Nephron progenitor cell (in vitro differentiated cells): ENCODE data around the gene DNAAF5.

Experiments
- DNase-seq: peaks from one replicate; pipeline ENCODE4 v3.0.0; 2021
- H3K27ac Mint-ChIP-seq: 2 replicates; pipeline ENCODE4 v1.8.0; 2021; ENCODE audit warnings: mild to moderate bottlenecking, moderate library complexity, mixed read lengths
- H3K27me3 Mint-ChIP-seq: 2 replicates; pipeline ENCODE4 v1.8.0; 2021; ENCODE audit warnings: mild to moderate bottlenecking, low read depth, mixed read lengths; ENCODE audit not compliant: poor library complexity
- H3K36me3 Mint-ChIP-seq: 2 replicates; pipeline ENCODE4 v1.8.0; 2021; ENCODE audit warnings: low read depth, mixed read lengths
- H3K4me1 Mint-ChIP-seq: 2 replicates; pipeline ENCODE4 v1.8.0; 2021; ENCODE audit warnings: mixed read lengths
- H3K4me3 Mint-ChIP-seq: 2 replicates; pipeline ENCODE4 v1.8.0; 2021; ENCODE audit warnings: mild to moderate bottlenecking, moderate library complexity, mixed read lengths
- H3K9me3 Mint-ChIP-seq: 2 replicates; pipeline ENCODE4 v1.8.0; 2021; ENCODE audit warnings: mild to moderate bottlenecking, moderate library complexity, mixed read lengths
- CTCF ChIP-seq: fragments of 200-600 bp; sonication (generic); IDR thresholded peaks from 2 replicates; pipeline ENCODE4 v1.5.0; 2021; ENCODE audit warnings: antibody characterized with exemption

Gene DNAAF5

GRCh38 chr7:770741-771166, 44.3 kb downstream of the DNAAF5 start:
- H3K4me1 Mint-ChIP-seq = peaks cover 25% of the 10 kb centered on the region
- no peak for TF ChIP-seq CTCF
- H3K36me3 Mint-ChIP-seq = peaks cover 36% of the 10 kb centered on the region
- no peak overlapping the region for H3K4me3 Mint-ChIP-seq
- H3K9me3 Mint-ChIP-seq = no peaks in the 10 kb centered on the region
- DNase-seq = no peak
- H3K27ac Mint-ChIP-seq = no peak overlapping the region
- H3K27me3 Mint-ChIP-seq = no peaks in the 10 kb centered on the region

- no peak for DNase-seq
- Mint-ChIP-seq H3K27me3 (no peaks in the 10 kb centered on the region), H3K4me3 (no peak overlapping the region), H3K4me1 (peaks cover 25% of the 10 kb centered on the region), H3K9me3 (no peaks in the 10 kb centered on the region), H3K27ac (no peak overlapping the region), H3K36me3 (peaks cover 35% of the 10 kb centered on the region)
- no peak for TF ChIP-seq CTCF
These were observed 44.9 kb downstream of the DNAAF5 start for GRCh38 chr7:771234-772004.

- no peak for TF ChIP-seq CTCF
- H3K27me3 Mint-ChIP-seq = no peaks in the 10 kb centered on the region
- H3K4me3 Mint-ChIP-seq = no peak overlapping the region
- H3K9me3 Mint-ChIP-seq = no peaks in the 10 kb centered on the region
- H3K27ac Mint-ChIP-seq = no peak overlapping the region
- H3K4me1 Mint-ChIP-seq = peaks cover 25% of the 10 kb centered on the region
- H3K36me3 Mint-ChIP-seq = peaks cover 34% of the 10 kb centered on the region
- no peak for DNase-seq
These were observed 45.5 kb downstream of the DNAAF5 start for GRCh38 chr7:772005-772294.

- no peaks in the 10 kb centered on the region for H3K27me3 Mint-ChIP-seq
- peaks cover 34% of the 10 kb centered on the region for H3K36me3 Mint-ChIP-seq
- TF ChIP-seq CTCF = no peak
- H3K27ac Mint-ChIP-seq = no peak overlapping the region
- H3K4me1 Mint-ChIP-seq = peaks cover 22% of the 10 kb centered on the region
- H3K9me3 Mint-ChIP-seq = no peaks in the 10 kb centered on the region
- no peak for DNase-seq
- H3K4me3 Mint-ChIP-seq = no peak overlapping the region
These were observed 45.9 kb downstream of the DNAAF5 start for GRCh38 chr7:772392-772791.

- Mint-ChIP-seq H3K36me3 (peaks cover 32% of the 10 kb centered on the region), H3K27me3 (no peaks in the 10 kb centered on the region), H3K4me1 (peaks cover 19% of the 10 kb centered on the region), H3K27ac (no peak overlapping the region), H3K9me3 (no peaks in the 10 kb centered on the region), H3K4me3 (no peak overlapping the region)
- TF ChIP-seq CTCF = no peak
- no peak for DNase-seq
These were observed 46.5 kb downstream of the DNAAF5 start for GRCh38 chr7:772861-773621.

GRCh38 chr7:773622-773915, 47.1 kb downstream of the DNAAF5 start:
- no peak for TF ChIP-seq CTCF
- H3K27ac Mint-ChIP-seq = no peak overlapping the region
- no peak overlapping the region for H3K4me3 Mint-ChIP-seq
- DNase-seq = no peak
- peaks cover 19% of the 10 kb centered on the region for H3K4me1 Mint-ChIP-seq
- H3K27me3 Mint-ChIP-seq = no peaks in the 10 kb centered on the region
- H3K9me3 Mint-ChIP-seq = no peaks in the 10 kb centered on the region
- peaks cover 29% of the 10 kb centered on the region for H3K36me3 Mint-ChIP-seq
